ENCODE results near the gene MKNK2. TPM values are rescaled to one million over a fixed set of nuclear protein-coding genes. Genes with fewer than 3 reads are reported as not detected.
A peak's percentile ranks its signal among the peaks of the same experiment; 100 is the strongest.

The MKNK2 gene
- total RNA-seq, 1 experiment from 2014 or later: 96.8 TPM

DNA sequence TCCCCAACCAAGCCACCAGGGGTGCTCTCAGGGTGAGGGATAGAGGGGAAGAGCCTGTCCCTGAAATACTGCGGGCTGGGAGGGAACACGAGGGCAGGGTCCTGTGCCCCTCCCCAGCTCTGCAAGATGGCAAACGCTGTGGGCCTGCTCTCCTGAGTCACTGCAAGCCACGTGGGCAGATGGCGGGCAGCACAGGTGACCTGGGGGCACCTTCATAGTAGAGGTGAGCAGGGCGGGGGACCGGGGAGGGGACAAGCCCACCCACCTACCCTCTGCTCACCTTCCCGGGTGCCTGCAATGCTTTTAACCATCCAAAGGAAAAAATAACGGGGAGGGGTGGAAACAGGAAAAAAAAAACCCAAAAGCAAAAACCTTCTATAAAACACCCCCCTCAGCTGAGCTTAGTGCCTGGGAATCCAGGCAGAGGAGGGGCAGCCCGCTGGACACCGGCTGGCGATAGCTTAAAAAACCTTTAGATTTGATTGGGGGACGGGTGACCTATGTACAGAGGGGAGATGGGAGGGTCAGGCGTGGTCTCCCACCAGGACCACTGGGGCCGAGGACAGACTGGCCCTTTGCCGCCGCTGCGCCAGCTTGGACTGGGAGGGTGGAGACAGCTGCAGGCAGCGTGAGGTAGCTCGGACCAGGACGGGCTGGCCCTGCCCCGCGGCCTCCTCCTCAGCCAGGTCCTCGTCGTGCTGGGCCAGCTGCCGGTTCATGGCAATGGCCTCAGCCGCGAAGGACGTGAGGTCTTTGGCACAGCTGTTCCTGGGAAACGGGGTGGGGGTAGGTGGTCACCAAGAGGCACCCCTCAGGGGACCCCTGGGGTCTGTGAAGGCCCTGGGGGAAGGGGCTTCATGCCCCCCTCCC is 11.7 kb downstream of the MKNK2 start:
- TF ChIP-seq, protein P1, sequence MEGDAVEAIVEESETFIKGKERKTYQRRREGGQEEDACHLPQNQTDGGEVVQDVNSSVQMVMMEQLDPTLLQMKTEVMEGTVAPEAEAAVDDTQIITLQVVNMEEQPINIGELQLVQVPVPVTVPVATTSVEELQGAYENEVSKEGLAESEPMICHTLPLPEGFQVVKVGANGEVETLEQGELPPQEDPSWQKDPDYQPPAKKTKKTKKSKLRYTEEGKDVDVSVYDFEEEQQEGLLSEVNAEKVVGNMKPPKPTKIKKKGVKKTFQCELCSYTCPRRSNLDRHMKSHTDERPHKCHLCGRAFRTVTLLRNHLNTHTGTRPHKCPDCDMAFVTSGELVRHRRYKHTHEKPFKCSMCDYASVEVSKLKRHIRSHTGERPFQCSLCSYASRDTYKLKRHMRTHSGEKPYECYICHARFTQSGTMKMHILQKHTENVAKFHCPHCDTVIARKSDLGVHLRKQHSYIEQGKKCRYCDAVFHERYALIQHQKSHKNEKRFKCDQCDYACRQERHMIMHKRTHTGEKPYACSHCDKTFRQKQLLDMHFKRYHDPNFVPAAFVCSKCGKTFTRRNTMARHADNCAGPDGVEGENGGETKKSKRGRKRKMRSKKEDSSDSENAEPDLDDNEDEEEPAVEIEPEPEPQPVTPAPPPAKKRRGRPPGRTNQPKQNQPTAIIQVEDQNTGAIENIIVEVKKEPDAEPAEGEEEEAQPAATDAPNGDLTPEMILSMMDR (conservative IDR thresholded peaks at IDR 0.05; ENCODE audit: low read depth, low read length): no peak
- no peak for TF ChIP-seq EZH2 (IDR thresholded peaks at IDR 0.05; ENCODE audit: low read length, unreplicated experiment)
- no peak for TF ChIP-seq EZH2phosphoT487 (IDR thresholded peaks at IDR 0.05; ENCODE audit: borderline replicate concordance, low read length)
- H3K4me3 ChIP-seq (ENCODE audit: low read length): no peak overlapping the region
- no peak overlapping the region for H3K9ac ChIP-seq (ENCODE audit: low read length)
- no peaks in the 10 kb centered on the region for H3F3A ChIP-seq (ENCODE audit: low read length, unreplicated experiment)
- CTCF ChIA-PET: no interaction called here
- POLR2A ChIA-PET (ENCODE audit: unreplicated experiment): no interaction called here
- no peaks in the 10 kb centered on the region for H4K20me1 ChIP-seq (ENCODE audit: low read length)
- peaks cover 2% of the 10 kb centered on the region; the same call in 1 of the 2 replicates for H3K36me3 ChIP-seq (ENCODE audit: low read depth, low read length)
- no peaks in the 10 kb centered on the region for H3K79me2 ChIP-seq (ENCODE audit: low read length)
- H3K27me3 ChIP-seq (ENCODE audit: low read length): no peaks in the 10 kb centered on the region
- DNase-seq (no peak), ATAC-seq (no peak)
- H3K4me1 ChIP-seq (ENCODE audit: insufficient read depth, low read length): no peaks in the 10 kb centered on the region
- no peak overlapping the region for H3K4me2 ChIP-seq (ENCODE audit: low read length)
- H3K27ac ChIP-seq (ENCODE audit: low read length): no peak overlapping the region
- intact Hi-C loops (cut with micrococcal nuclease): no loop called here
- no TSS peak for BruUV-seq (replicated peaks)
- no peaks in the 10 kb centered on the region for H3K9me3 ChIP-seq (ENCODE audit: low read length)
- no peaks in the 10 kb centered on the region for H3K9me2 ChIP-seq (replicated peaks; ENCODE audit: low read length)
- no peak overlapping the region for H2AFZ ChIP-seq (ENCODE audit: low read length)

DNA sequence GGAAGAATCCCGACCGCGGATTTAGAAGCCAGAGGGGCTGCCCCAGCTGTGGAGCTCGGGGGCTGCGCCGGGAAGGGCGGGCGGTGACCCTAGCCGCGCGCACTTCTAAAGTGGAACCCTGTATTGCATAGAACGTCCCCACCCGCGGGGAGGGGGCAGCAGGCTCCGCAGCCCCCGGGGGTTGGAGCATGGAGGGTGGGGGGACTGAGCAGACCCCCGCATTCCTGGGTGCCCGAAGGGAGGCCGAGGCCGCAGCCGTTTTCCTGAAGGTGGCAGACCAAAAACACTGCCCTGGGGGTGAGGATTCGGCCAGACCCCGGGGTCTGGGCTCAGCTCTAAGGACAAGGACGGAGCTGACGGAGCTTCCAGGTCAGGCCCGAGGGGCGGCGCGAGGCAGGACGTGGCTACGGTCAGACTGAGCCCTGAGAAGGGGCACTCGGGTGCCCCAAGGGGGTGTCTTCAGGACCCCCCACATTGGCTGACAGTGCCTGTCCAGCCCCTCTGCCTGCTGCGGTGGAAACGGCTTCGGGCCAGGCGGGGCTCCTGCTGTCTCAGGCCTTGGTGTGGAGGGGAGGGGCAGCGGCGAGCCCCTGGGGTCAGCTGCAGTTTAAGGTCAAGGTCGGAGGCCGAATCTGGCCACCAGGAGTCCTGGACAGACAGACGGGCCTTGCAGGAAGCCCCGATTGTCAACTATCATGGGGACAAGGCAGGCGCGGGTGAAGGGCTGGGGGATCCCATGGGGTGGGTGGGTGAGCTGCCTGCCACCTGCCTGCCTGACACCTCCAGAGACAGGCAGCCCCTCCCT is 12.6 kb downstream of the MKNK2 start:
- Histone ChIP-seq H4K20me1 (ENCODE audit: low read length) (no peaks in the 10 kb centered on the region), H3K79me2 (ENCODE audit: low read length) (no peaks in the 10 kb centered on the region), H3K27me3 (ENCODE audit: low read length) (no peaks in the 10 kb centered on the region), H3F3A (ENCODE audit: low read length, unreplicated experiment) (no peaks in the 10 kb centered on the region), H3K4me3 (ENCODE audit: low read length) (no peak overlapping the region), H3K36me3 (ENCODE audit: low read depth, low read length) (peaks cover 2% of the 10 kb centered on the region; the same call in 1 of the 2 replicates), H2AFZ (ENCODE audit: low read length) (no peak overlapping the region), H3K9ac (ENCODE audit: low read length) (no peak overlapping the region), H3K27ac (ENCODE audit: low read length) (no peak overlapping the region), H3K9me2 (replicated peaks; ENCODE audit: low read length) (no peaks in the 10 kb centered on the region), H3K4me1 (ENCODE audit: insufficient read depth, low read length) (no peaks in the 10 kb centered on the region), H3K4me2 (ENCODE audit: low read length) (no peak overlapping the region), H3K9me3 (ENCODE audit: low read length) (no peaks in the 10 kb centered on the region)
- no peak for TF ChIP-seq EZH2phosphoT487 (IDR thresholded peaks at IDR 0.05; ENCODE audit: borderline replicate concordance, low read length)
- DNase-seq (no peak), ATAC-seq (no peak)
- intact Hi-C loops (cut with micrococcal nuclease): no loop called here
- BruUV-seq (replicated peaks): no TSS peak
- CTCF ChIA-PET: no interaction called here
- POLR2A ChIA-PET (ENCODE audit: unreplicated experiment): no interaction called here

DNA sequence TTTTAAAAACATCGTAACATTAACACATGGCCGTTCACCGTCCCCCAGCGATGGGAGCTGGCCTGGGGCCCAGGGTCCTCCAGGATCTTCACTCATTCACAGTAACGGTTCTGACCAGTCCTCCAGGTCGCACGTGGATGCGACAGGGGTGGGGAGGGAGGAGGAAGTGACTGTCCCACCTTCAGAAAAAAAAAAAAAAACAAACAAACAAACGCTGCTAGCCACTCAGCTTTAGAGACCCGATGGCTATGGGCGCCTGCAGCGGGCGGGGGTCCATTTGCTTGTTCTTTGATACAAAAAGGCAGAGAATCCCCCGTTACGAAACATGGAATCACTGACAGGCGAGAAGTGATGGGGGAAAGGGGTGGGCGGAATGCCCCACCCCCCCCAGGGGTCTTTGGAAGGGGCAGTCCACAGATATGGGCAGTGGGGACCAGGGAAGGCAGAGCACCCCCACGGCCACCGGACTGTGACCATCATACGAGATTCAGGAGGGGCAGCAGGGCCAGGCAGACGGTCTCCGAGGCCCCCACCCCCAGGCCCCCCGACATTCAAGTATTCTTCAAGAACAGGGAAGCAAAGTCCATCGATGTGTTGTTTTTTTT is 13.3 kb downstream of the MKNK2 start:
- no peak for TF ChIP-seq EZH2 (IDR thresholded peaks at IDR 0.05; ENCODE audit: low read length, unreplicated experiment)
- TF ChIP-seq, protein P1 (conservative IDR thresholded peaks at IDR 0.05; ENCODE audit: low read depth, low read length): no peak
- no peak for TF ChIP-seq EZH2phosphoT487 (IDR thresholded peaks at IDR 0.05; ENCODE audit: borderline replicate concordance, low read length)
- Histone ChIP-seq H3K9ac (ENCODE audit: low read length) (no peak overlapping the region), H3K9me3 (ENCODE audit: low read length) (no peaks in the 10 kb centered on the region), H3K4me3 (ENCODE audit: low read length) (no peak overlapping the region), H4K20me1 (ENCODE audit: low read length) (no peaks in the 10 kb centered on the region), H3F3A (ENCODE audit: low read length, unreplicated experiment) (no peaks in the 10 kb centered on the region), H3K27me3 (ENCODE audit: low read length) (no peaks in the 10 kb centered on the region), H3K27ac (ENCODE audit: low read length) (no peak overlapping the region), H3K36me3 (ENCODE audit: low read depth, low read length) (peaks cover 2% of the 10 kb centered on the region; the same call in 1 of the 2 replicates), H3K4me1 (ENCODE audit: insufficient read depth, low read length) (peaks cover 1% of the 10 kb centered on the region), H3K4me2 (ENCODE audit: low read length) (no peak overlapping the region), H2AFZ (ENCODE audit: low read length) (no peak overlapping the region), H3K79me2 (ENCODE audit: low read length) (no peaks in the 10 kb centered on the region), H3K9me2 (replicated peaks; ENCODE audit: low read length) (no peaks in the 10 kb centered on the region)
- no peak for DNase-seq
- BruUV-seq (replicated peaks): TSS peak; percentile 31
- ChIA-PET CTCF (no interaction called here), POLR2A (ENCODE audit: unreplicated experiment) (no interaction called here)
- intact Hi-C loops (cut with micrococcal nuclease): no loop called here
- no peak for ATAC-seq
